Stimulated activated CD4-positive, alpha-beta T cell treated with anti-CD3 and anti-CD28 coated beads, Interleukin-1b, Interleukin-23, amount 100 ng/mL, for 24 hours (primary cell): ENCODE results near the gene RIPOR2.

Source experiments
- DNase-seq, 4 experiments: peaks; one replicate each; pipeline ENCODE4 v3.0.0-alpha.2; 2020; ENCODE audit warnings: low read depth in 4 of 4, low spot score in 1 of 4

The RIPOR2 gene

GRCh38 chr6:24935366-24936152 is at the start of gene RIPOR2:
Gene RIPOR2, minus strand, starts transcription at chr6:24935960. Its CDS starts 62 bp downstream, at chr6:24935898.
- no peak for DNase-seq

GRCh38 chr6:24985323-24985722 is 49.6 kb upstream of the RIPOR2 start:
- DNase-seq: no peak

- no peak for DNase-seq
Measured at GRCh38 chr6:24982231-24982630, 46.5 kb upstream of the RIPOR2 start.

GRCh38 chr6:24981386-24981760 is 45.6 kb upstream of the RIPOR2 start:
- DNase-seq: no peak

GRCh38 chr6:24980507-24981385 is 45.0 kb upstream of the RIPOR2 start:
- DNase-seq: no peak

GRCh38 chr6:24979176-24979575 is 43.4 kb upstream of the RIPOR2 start:
- no peak for DNase-seq

- peak in 2 of 4 experiments; percentile 16 to 27 for DNase-seq
Measured at GRCh38 chr6:24974182-24975171, 38.7 kb upstream of the RIPOR2 start.

- no peak for DNase-seq
Measured at GRCh38 chr6:24972311-24972958, 36.7 kb upstream of the RIPOR2 start.

- no peak for DNase-seq
Measured at GRCh38 chr6:24971067-24971466, 35.3 kb upstream of the RIPOR2 start.

GRCh38 chr6:24969343-24969860 is 33.6 kb upstream of the RIPOR2 start:
- DNase-seq: no peak

- no peak for DNase-seq
Measured at GRCh38 chr6:24968783-24969182, 33.0 kb upstream of the RIPOR2 start.

- DNase-seq: no peak
Measured at GRCh38 chr6:24967211-24967610, 31.5 kb upstream of the RIPOR2 start.

GRCh38 chr6:24966381-24966780 is 30.6 kb upstream of the RIPOR2 start:
- no peak for DNase-seq

GRCh38 chr6:24963887-24964570 is 28.3 kb upstream of the RIPOR2 start:
- DNase-seq: no peak

GRCh38 chr6:24963339-24963738 is 27.6 kb upstream of the RIPOR2 start:
- no peak for DNase-seq

- DNase-seq: no peak
Measured at GRCh38 chr6:24961852-24962251, 26.1 kb upstream of the RIPOR2 start.

GRCh38 chr6:24960991-24961475 is 25.3 kb upstream of the RIPOR2 start:
- DNase-seq: no peak

- DNase-seq: no peak
Measured at GRCh38 chr6:24959319-24959718, 23.6 kb upstream of the RIPOR2 start.

- DNase-seq: no peak
Measured at GRCh38 chr6:24957199-24957598, 21.4 kb upstream of the RIPOR2 start.

GRCh38 chr6:24953726-24954125 is 18.0 kb upstream of the RIPOR2 start:
- no peak for DNase-seq
